GM12873 (cell line): ENCODE results near the gene C9.

ENCODE experiments used
- TF ChIP-seq, protein P1 (sequence below): IDR thresholded peaks from 2 replicates; pipeline ENCODE4 v1.5.1; 2012; ENCODE audit warnings: low read depth, mild to moderate bottlenecking, moderate library complexity, low read length, control low read depth; ENCODE audit not compliant: insufficient read depth; ENCODE audit errors: missing control alignments

Gene C9

DNA sequence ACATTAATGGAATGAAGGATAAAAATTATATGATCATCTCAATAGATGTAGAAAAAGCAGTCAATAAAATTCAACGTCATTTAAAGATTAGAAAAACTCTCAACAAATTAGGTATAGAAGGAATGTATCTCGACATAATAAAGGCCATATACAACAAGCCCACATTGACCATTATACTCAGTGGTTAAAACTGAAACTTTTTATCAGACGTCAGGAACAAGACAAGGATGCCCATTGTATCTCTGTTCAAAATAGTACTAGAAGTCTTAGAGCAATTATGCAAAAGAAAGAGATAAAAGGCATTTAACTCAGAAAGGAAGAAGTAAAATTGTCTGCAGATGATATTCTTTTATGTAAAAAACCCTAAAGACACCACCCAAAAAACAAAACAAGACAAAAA, 40.8 kb downstream of the C9 start:
- TF ChIP-seq, protein P1, sequence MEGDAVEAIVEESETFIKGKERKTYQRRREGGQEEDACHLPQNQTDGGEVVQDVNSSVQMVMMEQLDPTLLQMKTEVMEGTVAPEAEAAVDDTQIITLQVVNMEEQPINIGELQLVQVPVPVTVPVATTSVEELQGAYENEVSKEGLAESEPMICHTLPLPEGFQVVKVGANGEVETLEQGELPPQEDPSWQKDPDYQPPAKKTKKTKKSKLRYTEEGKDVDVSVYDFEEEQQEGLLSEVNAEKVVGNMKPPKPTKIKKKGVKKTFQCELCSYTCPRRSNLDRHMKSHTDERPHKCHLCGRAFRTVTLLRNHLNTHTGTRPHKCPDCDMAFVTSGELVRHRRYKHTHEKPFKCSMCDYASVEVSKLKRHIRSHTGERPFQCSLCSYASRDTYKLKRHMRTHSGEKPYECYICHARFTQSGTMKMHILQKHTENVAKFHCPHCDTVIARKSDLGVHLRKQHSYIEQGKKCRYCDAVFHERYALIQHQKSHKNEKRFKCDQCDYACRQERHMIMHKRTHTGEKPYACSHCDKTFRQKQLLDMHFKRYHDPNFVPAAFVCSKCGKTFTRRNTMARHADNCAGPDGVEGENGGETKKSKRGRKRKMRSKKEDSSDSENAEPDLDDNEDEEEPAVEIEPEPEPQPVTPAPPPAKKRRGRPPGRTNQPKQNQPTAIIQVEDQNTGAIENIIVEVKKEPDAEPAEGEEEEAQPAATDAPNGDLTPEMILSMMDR, result no peak

DNA sequence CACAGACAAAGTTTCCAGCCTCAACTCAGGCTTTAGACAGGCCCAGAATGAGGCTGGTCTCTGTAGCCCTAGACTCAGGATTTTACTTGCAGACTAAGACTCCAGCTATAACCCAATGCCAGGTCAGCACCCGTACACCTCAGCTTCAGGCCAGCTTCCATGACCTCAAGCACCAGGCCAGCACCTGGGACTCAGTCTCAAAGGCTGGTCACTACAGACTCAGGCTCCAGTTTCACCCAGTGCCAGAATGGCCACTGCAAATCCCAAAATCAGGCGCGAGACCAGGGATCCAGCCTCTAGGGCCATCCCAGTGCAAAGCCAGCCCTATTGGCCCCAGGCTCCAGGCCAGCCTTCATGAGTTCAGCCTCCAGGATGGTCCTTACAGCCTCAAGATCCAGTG, 44.9 kb downstream of the C9 start:
- TF ChIP-seq, protein P1, result no peak

DNA sequence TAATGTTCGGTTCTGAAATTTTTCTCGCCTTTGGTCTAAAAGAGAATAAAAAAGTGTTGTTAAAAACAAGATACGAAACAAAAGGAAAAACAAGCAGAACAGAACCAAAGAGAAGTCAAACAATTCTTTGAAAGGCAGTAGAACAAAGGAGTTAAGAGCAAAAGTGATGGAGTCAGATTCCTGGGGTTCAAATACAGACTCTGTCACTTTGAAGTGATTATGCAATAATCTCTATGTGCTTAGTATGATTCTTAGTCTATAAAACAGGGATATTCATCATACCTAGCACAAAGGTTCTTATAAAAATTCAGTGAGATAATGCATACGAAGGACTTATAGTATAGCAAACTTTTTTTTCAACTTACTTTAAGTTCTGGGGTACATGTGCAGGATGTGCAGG, 48.3 kb downstream of the C9 start:
- TF ChIP-seq, protein P1, result no peak

DNA sequence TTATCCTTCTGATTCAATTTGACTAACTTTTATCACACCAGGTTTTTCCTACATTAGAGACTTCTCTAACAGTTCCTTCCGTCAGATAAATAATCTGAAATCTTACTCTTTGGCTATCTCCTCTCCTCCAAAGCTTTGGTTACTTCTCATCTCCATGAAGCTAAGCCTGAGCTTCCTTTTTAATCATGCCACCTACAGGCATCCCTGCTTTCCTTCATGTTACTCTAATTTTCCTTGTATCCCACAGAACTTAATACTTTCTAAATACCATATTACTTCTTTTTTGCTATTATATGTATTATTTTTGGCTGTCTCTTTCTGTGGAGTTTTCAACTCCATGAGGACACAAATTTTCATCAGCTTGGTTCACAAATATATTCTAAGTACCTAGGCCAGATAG, 49.7 kb downstream of the C9 start:
- TF ChIP-seq, protein P1, result no peak

DNA sequence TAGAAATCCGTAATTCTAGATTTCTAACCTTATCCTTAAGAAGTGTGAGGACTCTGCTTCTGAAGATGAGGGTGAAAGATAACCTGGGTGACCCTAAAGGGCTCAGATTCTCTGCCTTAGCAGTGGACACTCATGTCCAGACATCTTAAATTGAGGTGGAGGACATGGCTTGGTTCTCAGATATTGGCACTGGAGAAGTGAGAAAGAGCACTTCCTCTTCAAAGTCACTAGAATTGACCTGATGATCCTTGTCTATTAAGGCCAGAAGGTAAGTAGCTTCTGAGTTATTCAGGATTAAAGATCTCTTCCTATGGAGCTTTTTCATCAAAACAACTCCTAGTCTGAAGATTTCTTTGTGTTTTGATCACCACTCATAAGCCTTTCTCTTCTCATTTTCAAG, 54.8 kb downstream of the C9 start:
- TF ChIP-seq, protein P1, result no peak

DNA sequence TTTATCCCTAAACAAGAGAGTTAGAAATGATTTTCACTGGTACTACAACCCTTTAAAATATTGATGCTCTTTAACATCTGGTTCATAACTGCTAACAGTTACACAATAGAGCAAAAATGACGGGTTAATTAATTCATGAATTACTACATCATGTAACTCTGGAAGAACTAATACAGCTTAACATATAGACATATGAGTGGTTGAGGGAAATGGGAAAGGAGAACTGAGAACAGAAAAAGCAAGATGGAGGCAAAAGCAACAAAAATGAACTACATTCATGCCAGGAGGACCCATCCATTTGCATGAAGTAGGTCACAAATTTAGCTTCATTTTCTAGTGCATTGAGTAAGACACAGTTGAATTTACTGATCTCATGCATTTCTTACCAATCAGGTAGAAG, 61.8 kb downstream of the C9 start:
- TF ChIP-seq, protein P1, result no peak

DNA sequence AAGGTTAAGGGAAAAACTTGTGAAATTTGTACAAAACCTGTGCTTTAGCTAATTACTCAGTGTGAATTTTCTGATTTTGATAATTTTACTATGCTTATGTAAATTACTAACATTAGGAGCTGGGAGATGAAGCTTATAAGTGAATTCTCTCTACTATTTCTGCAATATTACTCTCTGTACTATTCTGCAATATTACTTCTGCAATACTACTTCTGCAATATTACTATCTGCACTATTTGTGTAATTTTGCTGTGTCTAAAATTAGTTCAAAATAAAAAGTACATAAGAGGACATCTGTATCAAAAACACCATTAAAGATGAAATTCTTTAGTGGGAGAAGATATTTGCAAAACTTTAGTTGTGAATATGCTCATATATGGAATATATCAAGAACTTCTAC, 62.9 kb downstream of the C9 start:
- TF ChIP-seq, protein P1, result no peak
